PFSK-1 (cell line): ENCODE results near the gene USP35.

Experiments used
- POLR2AphosphoS5 ChIP-seq: IDR thresholded peaks from 2 replicates; pipeline ENCODE4 v1.6.1; 2012; ENCODE audit warnings: low read depth, mild to moderate bottlenecking, control low read depth, low read length, moderate library complexity
- TF ChIP-seq, protein P1 (sequence below), 2 experiments: IDR thresholded peaks; 2 replicates each; pipeline versions ENCODE4 v1.6.1 to v1.8.0; 2011 to 2012; ENCODE audit warnings: low read depth in 2 of 2, low read length in 2 of 2, control low read depth in 1 of 2, inconsistent platforms in 1 of 2, mild to moderate bottlenecking in 1 of 2, moderate library complexity in 1 of 2; ENCODE audit not compliant: insufficient read depth in 1 of 2

- TF ChIP-seq, protein P1, sequence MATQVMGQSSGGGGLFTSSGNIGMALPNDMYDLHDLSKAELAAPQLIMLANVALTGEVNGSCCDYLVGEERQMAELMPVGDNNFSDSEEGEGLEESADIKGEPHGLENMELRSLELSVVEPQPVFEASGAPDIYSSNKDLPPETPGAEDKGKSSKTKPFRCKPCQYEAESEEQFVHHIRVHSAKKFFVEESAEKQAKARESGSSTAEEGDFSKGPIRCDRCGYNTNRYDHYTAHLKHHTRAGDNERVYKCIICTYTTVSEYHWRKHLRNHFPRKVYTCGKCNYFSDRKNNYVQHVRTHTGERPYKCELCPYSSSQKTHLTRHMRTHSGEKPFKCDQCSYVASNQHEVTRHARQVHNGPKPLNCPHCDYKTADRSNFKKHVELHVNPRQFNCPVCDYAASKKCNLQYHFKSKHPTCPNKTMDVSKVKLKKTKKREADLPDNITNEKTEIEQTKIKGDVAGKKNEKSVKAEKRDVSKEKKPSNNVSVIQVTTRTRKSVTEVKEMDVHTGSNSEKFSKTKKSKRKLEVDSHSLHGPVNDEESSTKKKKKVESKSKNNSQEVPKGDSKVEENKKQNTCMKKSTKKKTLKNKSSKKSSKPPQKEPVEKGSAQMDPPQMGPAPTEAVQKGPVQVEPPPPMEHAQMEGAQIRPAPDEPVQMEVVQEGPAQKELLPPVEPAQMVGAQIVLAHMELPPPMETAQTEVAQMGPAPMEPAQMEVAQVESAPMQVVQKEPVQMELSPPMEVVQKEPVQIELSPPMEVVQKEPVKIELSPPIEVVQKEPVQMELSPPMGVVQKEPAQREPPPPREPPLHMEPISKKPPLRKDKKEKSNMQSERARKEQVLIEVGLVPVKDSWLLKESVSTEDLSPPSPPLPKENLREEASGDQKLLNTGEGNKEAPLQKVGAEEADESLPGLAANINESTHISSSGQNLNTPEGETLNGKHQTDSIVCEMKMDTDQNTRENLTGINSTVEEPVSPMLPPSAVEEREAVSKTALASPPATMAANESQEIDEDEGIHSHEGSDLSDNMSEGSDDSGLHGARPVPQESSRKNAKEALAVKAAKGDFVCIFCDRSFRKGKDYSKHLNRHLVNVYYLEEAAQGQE (IDR thresholded peaks at IDR 0.05; ENCODE audit: insufficient read depth in 1 of 2, low read depth in 2 of 2, low read length in 2 of 2), result no peak
- no peak for TF ChIP-seq POLR2AphosphoS5
Observed at GRCh38 chr11:78189851-78190250, 1.1 kb downstream of the USP35 start.
